IMR-90 (cell line): ENCODE results near the gene CENPP. TPM values are rescaled to one million over a fixed set of nuclear protein-coding genes. Genes with fewer than 3 reads are reported as not detected.

Source experiments
- ATAC-seq: fragments of 200-7000 bp; cut with Tn5 transposase; 2 replicates; pipeline ENCODE4 v1.9.1; 2020; ENCODE audit warnings: low read depth, mild to moderate bottlenecking, moderate library complexity
- BruUV-seq: library from RNA; stranded (reverse); fragments of 400-500 nt; replicated peaks from 2 replicates; lab custom pipeline; 2021; lab: Mats Ljungman, UMichigan
- CTCF ChIA-PET: fragments of 300-600 bp; formaldehyde crosslinking; extraction: SDS; loops from one replicate; lab custom pipeline; 2021; ENCODE audit warnings: antibody characterized with exemption; lab: Yijun Ruan, JAX
- POLR2A ChIA-PET: fragments of 300-600 bp; sonication (Branson Sonifier 250); formaldehyde crosslinking; loops from one replicate; lab custom pipeline; 2022; ENCODE audit warnings: antibody characterized with exemption; ENCODE audit not compliant: unreplicated experiment; lab: Charles Lee
- DNase-seq: peaks from one replicate; pipeline ENCODE4 v3.0.0; 2013
- H2AFZ ChIP-seq: replicated peaks from 2 replicates; pipeline ENCODE3; 2013; ENCODE audit warnings: low read length, mild to moderate bottlenecking; ENCODE audit not compliant: poor library complexity
- H2AK5ac ChIP-seq: 2 replicates; pipeline ENCODE4 v1.6.1; 2013; ENCODE audit warnings: low read depth, low read length, inconsistent platforms
- H2AK9ac ChIP-seq: replicated peaks from 2 replicates; pipeline ENCODE3; 2013; ENCODE audit warnings: mild to moderate bottlenecking, low read depth, low read length, moderate library complexity; ENCODE audit not compliant: poor library complexity
- H2BK120ac ChIP-seq: 2 replicates; pipeline ENCODE4 v1.6.1; 2013; ENCODE audit warnings: low read depth, low read length, inconsistent platforms
- H2BK15ac ChIP-seq: 3 replicates; pipeline ENCODE4 v1.6.1; 2013; ENCODE audit warnings: low read depth, low read length, inconsistent platforms
- H2BK20ac ChIP-seq: 2 replicates; pipeline ENCODE4 v1.6.1; 2013; ENCODE audit warnings: low read depth, mild to moderate bottlenecking, inconsistent platforms, low read length, moderate library complexity
- H2BK5ac ChIP-seq: 2 replicates; pipeline ENCODE4 v1.6.1; 2013; ENCODE audit warnings: mild to moderate bottlenecking, low read depth, low read length, inconsistent platforms; ENCODE audit not compliant: poor library complexity, severe bottlenecking
- H3K14ac ChIP-seq: replicated peaks from 2 replicates; pipeline ENCODE4 v1.6.1; 2013; ENCODE audit warnings: low read depth, low read length, inconsistent platforms
- H3K18ac ChIP-seq: 2 replicates; pipeline ENCODE4 v1.6.1; 2013; ENCODE audit warnings: low read depth, low read length, control low read depth
- H3K23ac ChIP-seq: 2 replicates; pipeline ENCODE4 v1.6.1; 2013; ENCODE audit warnings: low read depth, low read length, inconsistent platforms
- H3K27ac ChIP-seq: 2 replicates; pipeline ENCODE4 v1.5.1; 2013; ENCODE audit warnings: mild to moderate bottlenecking, control low read depth, low read length; ENCODE audit not compliant: insufficient read depth
- H3K27me3 ChIP-seq: 2 replicates; pipeline ENCODE4 v1.6.1; 2013; ENCODE audit warnings: low read length; ENCODE audit not compliant: control insufficient read depth, insufficient read depth
- H3K36me3 ChIP-seq: 2 replicates; pipeline ENCODE4 v1.6.1; 2013; ENCODE audit warnings: low read length, mixed read lengths; ENCODE audit not compliant: control insufficient read depth, insufficient read depth
- H3K4ac ChIP-seq: 2 replicates; pipeline ENCODE4 v1.6.1; 2013; ENCODE audit warnings: low read depth, low read length, inconsistent platforms
- H3K4me1 ChIP-seq: 2 replicates; pipeline ENCODE4 v1.6.1; 2013; ENCODE audit warnings: low read length, mixed read lengths; ENCODE audit not compliant: control insufficient read depth, insufficient read depth
- H3K4me2 ChIP-seq: 2 replicates; pipeline ENCODE4 v1.6.1; 2013; ENCODE audit warnings: low read depth, mild to moderate bottlenecking, control low read depth, low read length, moderate library complexity
- H3K4me3 ChIP-seq: 2 replicates; pipeline ENCODE4 v1.5.1; 2013; ENCODE audit warnings: low read depth, mild to moderate bottlenecking, control low read depth, low read length, moderate library complexity; ENCODE audit not compliant: insufficient read depth
- H3K56ac ChIP-seq: 2 replicates; pipeline ENCODE4 v1.6.1; 2013; ENCODE audit warnings: low read length, inconsistent platforms; ENCODE audit not compliant: insufficient read depth; ENCODE audit errors: extremely low read depth
- H3K79me1 ChIP-seq, 2 experiments: 2 replicates each; pipeline ENCODE4 v1.6.1; 2013; ENCODE audit warnings: low read length in 2 of 2, inconsistent platforms in 1 of 2, low read depth in 1 of 2
- H3K9ac ChIP-seq: 2 replicates; pipeline ENCODE4 v1.6.1; 2013; ENCODE audit warnings: low read depth, low read length, control low read depth
- H3K9me1 ChIP-seq: 2 replicates; pipeline ENCODE4 v1.6.1; 2013; ENCODE audit warnings: low read length, inconsistent platforms; ENCODE audit not compliant: insufficient read depth
- H3K9me3 ChIP-seq: 2 replicates; pipeline ENCODE4 v1.6.1; 2013; ENCODE audit warnings: low read length; ENCODE audit not compliant: control insufficient read depth, insufficient read depth
- H4K20me1 ChIP-seq: 2 replicates; pipeline ENCODE4 v1.6.1; 2013; ENCODE audit warnings: low read length, inconsistent platforms; ENCODE audit not compliant: insufficient read depth
- H4K5ac ChIP-seq: 2 replicates; pipeline ENCODE4 v1.6.1; 2013; ENCODE audit warnings: mild to moderate bottlenecking, low read depth, low read length, control low read depth
- H4K8ac ChIP-seq, 2 experiments: 2 replicates each; pipeline ENCODE4 v1.6.1; 2013; ENCODE audit warnings: low read depth in 2 of 2, low read length in 2 of 2, control low read depth in 1 of 2, inconsistent platforms in 1 of 2
- H4K91ac ChIP-seq: 2 replicates; pipeline ENCODE4 v1.6.1; 2013; ENCODE audit warnings: low read depth, low read length, inconsistent platforms; ENCODE audit not compliant: insufficient read depth
- BHLHE40 ChIP-seq: fragments of 150-350 bp; IDR thresholded peaks from 2 replicates; pipeline ENCODE4 v1.6.1; 2016; ENCODE audit warnings: mild to moderate bottlenecking, low read depth, low read length
- CHD1 ChIP-seq: IDR thresholded peaks from 2 replicates; pipeline ENCODE4 v1.6.1; 2012; ENCODE audit warnings: low read depth, low read length, improper control_type of control experiment
- CTCF ChIP-seq: conservative IDR thresholded peaks from 2 replicates; pipeline ENCODE4 v1.5.1; 2012; ENCODE audit warnings: mild to moderate bottlenecking, low read depth, low read length, improper control_type of control experiment
- ELK1 ChIP-seq: fragments of 150-350 bp; IDR thresholded peaks from 2 replicates; pipeline ENCODE4 v1.6.1; 2016; ENCODE audit warnings: low read depth, mild to moderate bottlenecking, low read length, moderate library complexity, borderline replicate concordance
- FOS ChIP-seq: fragments of 150-350 bp; IDR thresholded peaks from 2 replicates; pipeline ENCODE4 v1.6.1; 2016; ENCODE audit warnings: low read depth, low read length
- MAFK ChIP-seq: IDR thresholded peaks from 2 replicates; pipeline ENCODE4 v1.6.1; 2012; ENCODE audit warnings: low read depth, low read length, improper control_type of control experiment
- MAZ ChIP-seq: IDR thresholded peaks from 2 replicates; pipeline ENCODE4 v1.6.1; 2012; ENCODE audit warnings: low read depth, mild to moderate bottlenecking, low read length, improper control_type of control experiment, moderate library complexity, borderline replicate concordance
- MXI1 ChIP-seq: IDR thresholded peaks from 2 replicates; pipeline ENCODE4 v1.6.1; 2012; ENCODE audit warnings: low read depth, mild to moderate bottlenecking, low read length, moderate library complexity, borderline replicate concordance
- NFE2L2 ChIP-seq: fragments of 150-350 bp; IDR thresholded peaks from 2 replicates; pipeline ENCODE4 v1.6.1; 2016; ENCODE audit warnings: low read depth, mild to moderate bottlenecking, low read length
- POLR2A ChIP-seq: IDR thresholded peaks from 2 replicates; pipeline ENCODE4 v1.6.1; 2012; ENCODE audit warnings: mild to moderate bottlenecking, low read depth, low read length
- RAD21 ChIP-seq: IDR thresholded peaks from 2 replicates; pipeline ENCODE4 v1.6.1; 2012; ENCODE audit warnings: low read length, improper control_type of control experiment
- RCOR1 ChIP-seq: IDR thresholded peaks from 2 replicates; pipeline ENCODE4 v1.6.1; 2012; ENCODE audit warnings: mild to moderate bottlenecking, low read length, improper control_type of control experiment; ENCODE audit not compliant: insufficient replicate concordance
- RFX5 ChIP-seq: IDR thresholded peaks from 2 replicates; pipeline ENCODE4 v1.8.0; 2012; ENCODE audit warnings: low read depth, mild to moderate bottlenecking, low read length, moderate library complexity
- SMC3 ChIP-seq: fragments of 150-350 bp; IDR thresholded peaks from 2 replicates; pipeline ENCODE4 v1.6.1; 2016; ENCODE audit warnings: low read depth, mild to moderate bottlenecking, antibody characterized with exemption, low read length, moderate library complexity
- USF2 ChIP-seq: fragments of 150-350 bp; IDR thresholded peaks from 2 replicates; pipeline ENCODE4 v1.6.1; 2017; ENCODE audit warnings: mild to moderate bottlenecking, antibody characterized with exemption, low read length, low read depth
- WGBS, 2 experiments: methylation state at CpG; one replicate each; pipeline versions ENCODE4 v1.1.5 to v1.1.7; 2013; ENCODE audit warnings: missing lambda C conversion rate in 2 of 2; ENCODE audit not compliant: insufficient read length in 1 of 2; ENCODE audit errors: extremely low coverage in 2 of 2; 5-methylcytosine and 5-hydroxymethylcytosine counted together
- dilution Hi-C: fragments of 300-500 bp; cut with HindIII; formaldehyde crosslinking; loops from one replicate; pipeline ENCODE4 v1.14.3; 2018; ENCODE audit warnings: low sequenced_read_pairs; ENCODE audit not compliant: unreplicated experiment
- in situ Hi-C: fragments of 300-500 bp; cut with MboI; formaldehyde crosslinking; loops from 3 replicates; pipeline ENCODE4 v1.14.3; 2019; ENCODE audit warnings: low sequenced_read_pairs, inconsistent platforms, mixed read lengths
- intact Hi-C: fragments of 100-400 bp; cut with micrococcal nuclease; formaldehyde crosslinking; loops from 2 replicates; pipeline ENCODE4 v1.10.0; 2022
- polyA plus RNA-seq, 3 experiments: library from polyadenylated mRNA; depleted of rRNA; stranded (reverse); fragments of >200 nt; gene quantifications; 2 replicates each; pipeline ENCODE4 v1.2.3, GENCODE V29; 2012; ENCODE audit warnings: low replicate concordance in 1 of 3
- total RNA-seq: library from RNA; depleted of rRNA; stranded (reverse); fragments of >200 nt; gene quantifications from 2 replicates; pipeline ENCODE4 v1.2.3, GENCODE V29; 2012

Gene CENPP
- total and polyA plus RNA-seq, 2 of the 4 experiments (the other 2 are of a cell fraction): 1.4 to 2.0 TPM

GRCh38 chr9:92422611-92423338 is 97.0 kb downstream of the CENPP start:
- no peak overlapping the region for H3K18ac ChIP-seq
- H3K4me2 ChIP-seq: no peak overlapping the region
- no peaks in the 10 kb centered on the region for H3K27me3 ChIP-seq
- no peak overlapping the region for H3K23ac ChIP-seq
- H3K4me3 ChIP-seq: no peak overlapping the region
- H3K9me1 ChIP-seq: peaks cover 2% of the 10 kb centered on the region; the same call in 1 of the 2 replicates
- H4K20me1 ChIP-seq: no peaks in the 10 kb centered on the region
- H2BK5ac ChIP-seq: no peak overlapping the region
- 56% methylated on average over 1 of the region's 2 CpGs; no CpG with 5 or more reads in 1 of the 2 experiments for WGBS, 2 experiments
- no peak overlapping the region for H3K56ac ChIP-seq
- no peak overlapping the region for H2BK20ac ChIP-seq
- H2AFZ ChIP-seq: no peak overlapping the region
- no peaks in the 10 kb centered on the region for H3K9me3 ChIP-seq
- no peak overlapping the region for H4K91ac ChIP-seq
- TF ChIP-seq RFX5 (no peak), NFE2L2 (no peak), BHLHE40 (no peak), USF2 (no peak), MAZ (no peak), RAD21 (no peak), FOS (no peak), CHD1 (no peak), POLR2A (no peak), RCOR1 (no peak), CTCF (no peak), MXI1 (no peak), SMC3 (no peak), ELK1 (no peak), MAFK (no peak)
- DNase-seq (no peak), ATAC-seq (no peak; the same call in 1 of the 2 replicates)
- no peak overlapping the region for H2BK120ac ChIP-seq
- H4K5ac ChIP-seq: no peak overlapping the region
- H3K36me3 ChIP-seq: no peaks in the 10 kb centered on the region
- no peak overlapping the region for H2BK15ac ChIP-seq
- H3K4ac ChIP-seq: no peak overlapping the region
- POLR2A ChIA-PET: no interaction called here
- H2AK9ac ChIP-seq: no peak overlapping the region
- peaks cover 8% of the 10 kb centered on the region for H3K4me1 ChIP-seq
- in situ Hi-C loops (no loop called here), dilution Hi-C loops (no loop called here), intact Hi-C loops (no loop called here)
- no peak overlapping the region for H3K9ac ChIP-seq
- no peak overlapping the region for H4K8ac ChIP-seq
- H3K14ac ChIP-seq: no peak overlapping the region
- H2AK5ac ChIP-seq: no peak overlapping the region
- H3K27ac ChIP-seq: no peak overlapping the region
- no TSS peak for BruUV-seq
- H3K79me1 ChIP-seq: no peaks in the 10 kb centered on the region
- CTCF ChIA-PET: interaction anchor here (0.5 kb wide), 1 partner anchor 1063 kb away, joined by 3 read pairs; no protein-coding TSS in a partner anchor
